Hematopoietic multipotent progenitor cell treated with erythropoietin and hydrocortisone succinate and interleukin-3 and kit ligand, for 15 days (in vitro differentiated cells): Measurements from ENCODE around the gene IQCE.
"Not testable (repeated sequence)": the region's sequence is repeated elsewhere in the genome, so short reads cannot be mapped to it uniquely, and the experiment has no call there.

Source experiments
- DNase-seq: peaks from one replicate; pipeline ENCODE4 v3.0.0-alpha.2; 2015; ENCODE audit warnings: low spot score

IQCE gene

DNA sequence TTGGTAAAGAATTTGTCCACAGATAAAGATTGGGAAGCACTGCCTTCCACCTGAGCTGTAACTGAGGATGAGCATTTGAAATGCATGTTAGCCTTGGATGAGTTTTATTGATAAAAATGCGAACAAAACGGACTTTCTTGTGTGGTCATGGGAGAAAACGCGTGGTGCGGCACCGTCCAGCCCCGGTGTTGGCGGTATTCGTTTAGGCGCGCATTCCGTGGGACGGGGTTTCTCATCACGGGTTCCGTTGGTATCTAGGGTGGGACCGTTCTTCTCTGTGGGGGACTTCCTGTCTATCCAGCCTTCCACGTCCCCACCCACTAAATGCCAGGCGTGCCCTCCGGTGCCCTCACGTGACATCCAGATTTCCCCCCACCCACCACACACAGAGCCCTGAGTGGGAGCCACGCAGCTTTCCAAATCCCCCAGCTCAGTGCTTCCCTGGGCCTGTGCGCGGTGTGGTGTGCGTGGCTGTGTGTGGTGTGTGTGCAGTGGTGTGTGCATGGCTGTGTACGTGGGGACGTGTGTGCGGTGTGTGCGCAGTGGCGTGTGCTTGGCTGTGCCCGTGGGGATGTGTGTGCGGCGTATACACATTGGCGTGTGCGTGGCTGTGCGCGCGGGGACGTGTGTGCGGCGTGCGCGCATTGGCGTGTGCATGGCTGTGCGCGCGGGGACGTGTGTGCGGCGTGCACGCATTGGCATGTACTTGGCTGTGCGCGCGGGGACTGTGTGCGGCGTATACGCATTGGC lies 18.1 kb downstream of the IQCE start:
- DNase-seq: no peak

DNA sequence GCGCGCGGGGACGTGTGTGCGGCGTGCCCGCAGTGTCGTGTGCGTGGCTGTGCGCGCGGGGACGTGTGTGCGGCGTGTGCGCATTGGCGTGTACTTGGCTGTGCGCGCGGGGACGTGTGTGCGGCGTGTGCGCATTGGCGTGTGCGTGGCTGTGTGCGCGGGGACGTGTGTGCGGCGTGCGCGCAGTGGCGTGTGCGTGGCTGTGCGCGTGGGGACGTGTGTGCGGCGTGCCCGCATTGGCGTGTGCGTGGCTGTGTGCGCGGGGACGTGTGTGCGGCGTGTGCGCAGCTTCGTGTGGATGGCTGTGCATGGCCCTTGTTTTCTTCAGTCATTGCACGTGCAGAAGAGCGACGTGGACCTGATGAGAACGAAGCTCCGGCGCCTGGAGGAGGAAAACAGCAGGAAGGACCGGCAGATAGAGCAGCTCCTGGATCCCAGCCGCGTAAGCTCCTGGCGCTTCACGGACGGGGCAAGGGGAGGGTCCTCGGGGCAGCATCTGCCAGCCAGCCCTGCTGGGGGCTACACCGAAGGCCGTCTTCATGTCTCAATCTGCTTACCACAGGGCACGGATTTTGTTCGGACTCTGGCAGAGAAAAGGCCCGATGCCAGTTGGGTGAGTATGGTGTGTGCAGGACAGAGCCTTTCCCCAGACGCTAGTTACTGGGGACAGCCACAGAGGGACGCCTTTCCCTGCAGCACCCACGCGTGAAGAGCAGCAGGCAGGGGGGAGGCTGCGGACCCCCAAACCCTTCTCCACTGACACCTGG lies 19.3 kb downstream of the IQCE start:
- DNase-seq: no peak

DNA sequence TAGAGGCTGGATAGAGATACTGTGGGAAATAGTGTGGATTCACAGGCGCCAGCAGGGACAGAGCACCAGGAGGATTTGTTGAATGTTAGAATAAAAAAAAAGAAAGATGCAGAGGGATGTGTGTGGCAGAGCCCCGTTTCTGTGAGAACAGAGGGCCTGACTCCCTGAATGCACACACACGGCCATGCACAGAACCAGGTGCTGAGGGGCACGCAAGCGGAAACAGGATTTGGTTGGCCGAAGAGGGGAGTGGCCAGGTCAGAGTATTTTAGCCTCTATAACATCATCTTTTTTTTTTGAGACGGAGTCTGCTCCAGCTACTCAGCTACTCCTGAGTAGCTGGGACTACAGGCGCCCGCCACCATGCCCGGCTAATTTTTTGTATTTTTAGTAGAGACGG lies 21.9 kb downstream of the IQCE start:
- DNase-seq: no peak

DNA sequence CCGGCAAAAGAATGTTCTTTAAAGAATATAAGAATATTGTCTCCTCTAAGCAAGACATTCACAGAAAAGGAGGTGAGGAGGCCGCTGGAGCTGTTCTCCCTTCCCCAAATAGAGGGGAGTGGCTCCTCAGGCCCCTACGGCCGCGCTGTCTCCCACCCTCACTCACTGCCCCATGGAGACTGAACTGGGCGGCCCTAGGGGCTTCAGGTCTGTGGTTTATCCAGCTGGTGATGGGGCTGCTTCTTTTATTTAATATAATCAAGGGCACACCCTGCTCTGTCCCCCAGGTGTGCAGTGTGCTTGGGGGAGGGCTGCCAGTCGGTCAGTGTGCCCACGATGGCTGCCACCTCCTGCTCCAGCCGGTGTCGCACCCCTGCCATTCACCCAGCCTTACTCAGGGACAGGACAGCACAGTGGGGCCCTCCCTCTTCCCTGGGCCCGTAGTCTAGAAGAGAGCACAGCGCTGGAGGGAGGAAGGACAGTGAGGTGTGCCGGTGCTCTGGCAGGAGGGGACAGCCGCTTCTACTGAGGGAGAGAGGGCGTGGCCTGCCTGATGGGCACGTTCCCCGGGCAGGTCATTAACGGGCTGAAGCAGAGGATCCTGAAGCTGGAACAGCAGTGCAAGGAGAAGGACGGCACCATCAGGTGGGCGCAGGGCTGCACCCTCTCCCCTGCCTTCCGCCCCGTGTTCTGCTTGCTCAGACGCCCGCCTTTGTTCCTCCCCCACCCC lies 23.4 kb downstream of the IQCE start:
- DNase-seq: no peak

DNA sequence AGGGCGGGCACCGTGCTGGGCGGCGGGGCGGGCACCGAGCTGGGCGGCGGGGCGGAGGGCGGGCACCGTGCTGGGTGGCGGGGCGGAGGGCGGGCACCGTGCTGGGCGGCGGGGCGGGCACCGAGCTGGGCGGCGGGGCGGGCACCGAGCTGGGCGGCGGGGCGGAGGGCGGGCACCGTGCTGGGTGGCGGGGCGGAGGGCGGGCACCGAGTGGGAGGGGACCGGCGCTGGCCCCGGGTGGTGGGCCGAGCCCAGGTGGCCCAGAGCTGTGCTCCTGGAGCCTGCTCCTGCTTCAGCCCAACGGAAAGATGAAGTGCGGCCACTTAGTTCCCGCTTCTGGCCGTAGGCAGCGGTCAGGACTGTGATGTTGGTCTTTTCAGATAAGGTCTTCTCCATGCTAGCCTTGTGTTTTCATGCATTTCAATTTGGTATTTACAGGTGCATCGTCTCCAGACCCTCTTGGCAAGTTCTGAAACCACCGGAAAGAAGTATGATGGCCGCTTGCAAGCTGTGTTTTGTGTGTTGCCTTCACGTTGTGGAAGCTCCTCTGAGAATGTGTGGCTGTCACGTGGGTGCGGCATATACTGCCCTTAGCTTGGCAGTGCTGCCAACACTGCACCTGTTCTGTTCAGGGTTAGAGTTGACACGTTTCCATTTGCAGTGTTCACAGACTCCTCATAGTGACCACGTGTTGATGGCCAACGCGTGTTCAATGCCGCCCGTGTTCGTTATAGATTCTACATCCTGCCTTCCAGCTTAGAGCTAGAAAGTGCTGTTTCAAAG lies 25.2 kb downstream of the IQCE start:
- no peak for DNase-seq

DNA sequence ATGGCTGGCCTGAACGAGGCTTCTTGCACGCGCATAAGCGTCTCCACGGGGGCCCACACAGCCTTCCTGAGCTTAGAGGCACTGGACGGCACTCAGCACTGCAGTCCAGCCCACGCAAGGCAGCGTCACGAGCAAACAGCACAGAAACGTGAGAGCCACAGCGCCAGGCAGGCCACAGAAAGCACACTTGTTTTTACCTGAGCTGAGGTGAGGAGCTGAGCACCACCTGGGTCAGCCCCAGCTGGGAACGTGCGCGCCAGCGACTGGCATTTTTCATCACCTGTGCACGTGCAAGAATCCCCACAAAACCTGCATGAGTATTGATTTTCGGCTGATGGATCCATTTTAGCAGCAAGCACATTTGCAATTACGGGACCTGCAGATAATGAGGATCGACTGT lies 26.7 kb downstream of the IQCE start:
- no peak for DNase-seq

DNA sequence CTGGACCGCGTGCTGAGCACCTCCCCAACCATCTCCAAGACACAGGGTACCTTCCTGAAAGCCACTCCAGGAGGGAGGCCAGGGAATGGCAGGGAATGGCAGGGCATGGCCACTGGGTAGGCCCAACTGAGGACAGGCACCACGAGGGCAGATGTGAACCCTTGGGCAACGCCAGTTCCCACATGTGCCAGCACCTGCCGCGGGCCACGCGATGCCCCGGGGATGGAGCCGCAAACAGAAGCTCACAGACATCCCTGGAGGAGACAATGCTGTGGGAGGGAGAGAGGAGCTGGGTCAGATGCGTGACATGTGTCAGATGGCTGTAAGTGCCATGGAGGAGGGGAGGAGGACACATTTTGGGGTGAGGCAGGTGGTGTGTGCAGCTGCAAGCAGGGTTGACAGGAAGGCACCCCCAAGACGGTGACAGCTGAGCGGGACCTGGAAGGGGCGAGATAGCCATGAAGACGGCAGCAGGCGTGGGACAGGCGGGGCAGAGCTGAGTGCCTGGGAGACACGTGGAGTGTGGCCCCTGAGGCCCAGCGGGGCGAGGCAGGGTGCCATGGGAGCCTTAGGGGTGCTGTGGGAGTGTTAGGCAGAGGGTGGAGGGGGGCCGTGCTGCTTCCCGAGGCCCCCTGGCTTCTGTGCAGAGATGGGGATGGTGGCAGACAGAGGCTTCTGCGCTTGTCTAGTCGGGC lies 27.7 kb downstream of the IQCE start:
- DNase-seq: no peak

DNA sequence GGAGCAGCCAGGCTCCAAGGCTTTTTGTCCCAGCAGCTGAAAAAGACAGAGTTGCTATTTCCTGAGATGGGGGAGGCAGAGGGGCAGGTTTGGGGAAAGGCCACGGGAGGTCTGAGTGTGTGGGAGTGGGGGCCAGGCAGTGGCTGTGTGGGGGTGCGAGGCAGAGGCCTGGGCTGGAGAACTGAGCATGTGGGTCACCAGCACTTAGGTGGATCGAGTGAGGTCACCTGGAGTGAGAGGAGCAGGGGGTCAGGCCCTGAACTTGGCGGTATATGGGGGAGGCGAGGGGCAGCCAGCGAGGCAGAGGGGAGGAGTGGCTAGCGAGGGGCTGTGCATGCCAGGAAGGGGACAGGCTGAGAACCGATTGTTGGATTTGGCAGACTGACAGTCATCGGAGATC lies 28.4 kb downstream of the IQCE start:
- DNase-seq: no peak

DNA sequence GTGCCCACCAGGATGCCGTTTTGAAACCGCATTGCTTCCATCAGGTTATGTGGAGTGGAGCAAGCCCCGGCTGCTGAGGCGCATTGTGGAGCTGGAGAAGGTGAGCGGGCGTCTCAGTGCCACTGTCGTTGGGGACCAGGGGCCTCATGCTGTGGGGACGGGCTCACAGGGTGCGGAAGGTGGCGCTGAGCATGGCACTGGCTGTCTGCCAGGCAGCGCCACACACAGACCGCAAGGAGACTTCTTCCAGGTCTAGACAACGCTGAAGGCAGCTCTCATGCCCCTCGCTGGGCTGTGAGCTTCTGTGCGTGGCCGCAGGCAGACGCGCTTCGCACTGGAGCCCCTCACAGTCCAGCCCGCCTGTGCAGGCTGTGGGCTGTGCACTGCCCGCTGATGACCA lies 29.0 kb downstream of the IQCE start:
- DNase-seq: no peak

DNA sequence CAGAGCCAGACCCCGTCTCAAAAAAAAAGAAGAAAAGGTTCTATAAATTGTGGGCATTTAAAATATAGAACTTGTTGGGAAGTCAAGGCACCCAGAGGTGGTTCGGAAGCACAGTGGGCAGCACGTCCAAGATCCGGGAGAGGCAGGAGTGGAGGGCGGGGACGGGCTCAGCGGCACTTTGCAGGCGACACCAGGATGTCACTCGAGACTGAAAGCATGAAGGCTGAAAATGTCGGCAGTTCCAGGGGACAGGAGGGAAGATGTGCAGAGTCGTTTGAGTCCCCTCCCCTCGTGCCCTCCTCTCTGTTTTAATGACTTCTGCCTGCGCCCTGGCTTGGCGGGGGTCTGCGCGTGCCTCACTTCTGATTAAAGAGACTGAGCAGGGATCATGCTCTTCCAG lies 30.6 kb downstream of the IQCE start:
- DNase-seq: no peak

DNA sequence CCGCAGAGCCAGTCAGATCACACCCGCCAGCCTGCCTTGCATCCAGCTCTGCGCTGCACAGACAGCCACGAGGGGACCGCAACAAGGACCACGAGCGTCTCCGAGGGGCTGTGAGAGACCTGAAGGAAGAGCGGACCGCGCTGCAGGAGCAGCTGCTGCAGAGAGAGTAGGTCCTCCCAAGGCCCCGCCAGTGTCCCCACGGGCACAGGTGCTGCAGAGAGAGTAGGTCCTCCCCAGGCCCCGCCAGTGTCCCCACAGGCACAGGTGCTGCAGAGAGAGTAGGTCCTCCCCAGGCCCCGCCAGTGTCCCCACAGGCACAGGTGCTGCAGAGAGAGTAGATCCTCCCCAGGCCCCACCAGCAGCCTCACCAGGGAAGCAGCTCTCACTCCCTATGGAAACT lies 31.2 kb downstream of the IQCE start:
- DNase-seq: not testable (repeated sequence)

DNA sequence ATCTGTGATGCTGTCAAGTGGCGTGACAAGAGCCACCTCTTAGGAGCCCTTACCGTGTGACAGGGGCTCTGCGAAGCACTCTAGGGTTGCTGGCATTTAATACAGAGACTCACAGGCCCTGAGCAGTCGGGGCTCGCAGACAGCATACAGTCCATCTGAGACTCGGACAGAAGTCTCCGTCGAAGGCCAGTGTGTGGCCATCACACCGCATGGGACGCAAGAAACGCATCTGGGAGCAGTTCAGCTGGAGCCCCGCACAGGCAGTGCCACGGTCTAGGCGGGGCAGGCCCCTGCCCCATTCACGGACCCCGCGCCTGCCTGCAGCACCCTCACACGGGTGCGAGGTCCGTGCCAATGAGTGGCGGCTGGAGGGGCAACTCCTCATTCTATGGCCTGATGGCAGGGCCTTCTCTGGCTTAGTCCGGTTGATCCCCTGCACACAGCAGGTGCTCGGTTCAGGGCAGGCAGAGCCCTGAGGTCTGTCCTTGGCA lies 33.6 kb downstream of the IQCE start:
- DNase-seq: no peak

DNA sequence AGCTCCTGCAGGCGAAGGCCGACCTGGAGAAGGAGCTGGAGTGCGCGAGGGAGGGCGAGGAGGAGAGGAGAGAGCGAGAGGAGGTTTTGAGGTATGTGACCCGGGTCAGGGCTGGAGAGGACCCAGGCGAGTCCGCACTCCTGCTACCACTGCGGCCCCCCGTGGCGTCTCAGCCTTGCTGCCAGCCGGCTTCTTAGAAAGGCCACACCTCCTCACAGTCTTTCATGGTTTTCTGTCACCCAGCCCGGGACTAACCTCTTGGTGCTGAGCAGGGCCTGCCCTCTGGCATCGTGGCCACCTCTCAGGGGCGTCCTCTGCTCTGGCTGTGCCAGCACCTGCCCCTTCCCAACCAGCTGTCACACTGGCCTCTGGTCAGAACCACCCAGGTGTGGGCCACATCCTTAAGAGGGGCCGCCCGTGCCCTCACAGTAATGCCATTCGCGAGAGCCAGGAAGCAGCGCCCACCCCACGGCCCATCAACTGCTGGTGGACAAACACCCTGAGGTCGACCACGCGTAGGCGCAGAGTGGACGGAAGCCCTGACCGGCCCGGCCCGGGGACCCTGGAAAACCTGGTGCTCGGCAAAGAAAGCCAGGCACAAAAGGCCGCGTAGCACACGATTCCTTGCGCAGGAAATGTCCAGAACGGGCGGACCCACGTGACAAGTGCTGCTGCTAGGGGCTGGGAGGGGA lies 34.4 kb downstream of the IQCE start:
- DNase-seq: no peak

DNA sequence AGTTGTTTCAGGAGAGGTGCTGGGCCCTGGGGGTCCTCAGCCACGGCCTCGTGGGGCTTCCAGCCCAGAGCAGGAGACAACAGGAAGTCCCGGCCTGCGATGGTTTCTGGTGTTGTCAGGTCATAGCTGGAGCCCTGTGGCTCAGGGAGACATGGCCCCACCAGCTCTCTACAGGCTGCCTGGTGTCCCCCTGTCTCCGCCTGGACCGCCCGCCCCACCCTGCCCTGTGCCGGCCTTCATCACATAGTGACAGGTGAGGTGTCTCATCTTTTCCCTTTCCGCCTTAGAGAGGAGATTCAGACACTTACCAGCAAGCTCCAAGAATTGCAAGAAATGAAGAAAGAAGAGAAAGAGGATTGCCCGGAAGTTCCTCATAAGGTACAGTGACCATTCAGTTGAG lies 35.8 kb downstream of the IQCE start:
- DNase-seq: no peak

DNA sequence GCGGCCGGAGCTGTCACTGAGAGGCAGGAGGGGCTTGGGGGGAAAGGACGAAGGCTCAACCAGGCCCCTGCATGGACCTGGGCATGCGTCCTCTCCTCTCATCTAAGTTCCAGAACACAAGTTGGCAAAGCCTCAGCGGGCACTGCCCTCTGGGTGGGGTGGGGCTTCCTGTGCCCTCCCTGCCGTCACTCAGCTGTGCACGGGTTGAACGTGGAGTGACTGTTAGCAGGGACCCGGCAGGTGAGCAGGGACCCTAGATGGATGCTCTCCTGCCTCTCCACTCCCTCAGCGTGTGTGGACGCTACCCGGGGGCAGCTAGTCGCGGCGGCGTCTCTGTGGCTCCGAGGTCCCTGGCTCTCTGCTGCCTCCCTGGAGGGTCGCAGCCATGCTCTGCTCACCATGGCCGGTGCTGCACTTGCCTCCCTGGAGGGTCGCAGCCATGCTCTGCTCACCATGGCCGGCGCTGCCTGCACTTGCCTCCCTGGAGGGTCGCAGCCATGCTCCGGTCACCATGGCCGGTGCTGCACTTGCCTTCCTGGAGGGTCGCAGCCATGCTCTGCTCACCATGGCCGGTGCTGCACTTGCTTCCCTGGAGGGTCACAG lies 36.6 kb downstream of the IQCE start:
- no peak for DNase-seq

DNA sequence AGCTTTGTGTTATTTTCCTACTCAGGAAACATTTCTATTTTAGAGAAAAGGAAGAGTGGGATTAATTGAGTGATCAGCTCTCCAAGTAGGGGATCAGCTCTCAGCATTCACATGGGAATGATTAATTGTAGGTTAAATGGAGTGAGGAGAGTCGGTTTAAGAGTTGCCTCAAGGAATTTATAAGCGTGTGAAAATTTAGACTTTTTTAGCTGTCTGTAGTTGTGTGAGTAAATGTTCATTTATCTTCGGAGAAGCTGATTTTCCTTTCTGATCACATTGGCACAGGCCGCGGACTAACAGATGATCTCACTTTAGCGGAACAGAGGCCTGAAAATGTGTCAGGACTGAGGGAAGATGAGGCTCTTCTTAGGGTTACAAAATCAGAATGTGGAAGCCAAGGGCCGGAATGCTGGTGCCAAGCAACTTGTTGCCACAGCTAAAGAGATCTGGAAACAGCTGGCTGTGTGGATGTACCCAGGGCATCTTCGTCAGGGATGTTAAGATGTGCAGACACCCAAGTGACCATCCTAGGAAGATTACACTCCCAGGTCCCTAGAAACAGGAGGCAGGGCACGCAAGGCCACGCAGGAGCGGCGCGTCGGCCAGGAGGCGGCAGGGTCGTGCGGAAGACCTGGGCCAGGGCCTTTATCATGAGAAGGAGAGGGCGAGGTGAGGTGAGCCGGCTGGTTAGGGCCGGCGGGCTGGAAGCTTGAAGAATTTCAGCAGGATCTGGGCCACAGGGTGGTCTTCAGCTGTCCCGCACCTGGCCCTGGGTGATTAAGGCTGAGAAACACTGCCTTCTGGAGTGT lies 37.9 kb downstream of the IQCE start:
- DNase-seq: no peak

DNA sequence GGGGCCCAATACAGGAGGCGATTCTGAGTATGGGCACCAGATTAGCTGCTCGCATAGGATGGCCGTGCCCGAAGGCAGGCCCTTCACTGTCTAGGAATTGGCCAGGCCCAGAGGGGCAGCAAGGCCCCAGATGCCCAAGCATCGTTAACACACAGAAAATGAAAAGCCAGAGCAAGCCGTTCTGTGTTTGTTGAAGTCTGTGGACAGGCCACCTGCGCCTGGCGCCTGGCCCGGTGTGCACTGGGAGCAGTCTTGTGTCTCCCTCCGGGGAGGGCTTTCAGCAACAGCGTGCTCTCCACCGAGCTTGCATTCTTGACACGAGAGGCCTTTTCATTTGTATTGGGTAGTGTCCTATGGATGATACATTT lies 38.5 kb downstream of the IQCE start:
- DNase-seq: no peak

DNA sequence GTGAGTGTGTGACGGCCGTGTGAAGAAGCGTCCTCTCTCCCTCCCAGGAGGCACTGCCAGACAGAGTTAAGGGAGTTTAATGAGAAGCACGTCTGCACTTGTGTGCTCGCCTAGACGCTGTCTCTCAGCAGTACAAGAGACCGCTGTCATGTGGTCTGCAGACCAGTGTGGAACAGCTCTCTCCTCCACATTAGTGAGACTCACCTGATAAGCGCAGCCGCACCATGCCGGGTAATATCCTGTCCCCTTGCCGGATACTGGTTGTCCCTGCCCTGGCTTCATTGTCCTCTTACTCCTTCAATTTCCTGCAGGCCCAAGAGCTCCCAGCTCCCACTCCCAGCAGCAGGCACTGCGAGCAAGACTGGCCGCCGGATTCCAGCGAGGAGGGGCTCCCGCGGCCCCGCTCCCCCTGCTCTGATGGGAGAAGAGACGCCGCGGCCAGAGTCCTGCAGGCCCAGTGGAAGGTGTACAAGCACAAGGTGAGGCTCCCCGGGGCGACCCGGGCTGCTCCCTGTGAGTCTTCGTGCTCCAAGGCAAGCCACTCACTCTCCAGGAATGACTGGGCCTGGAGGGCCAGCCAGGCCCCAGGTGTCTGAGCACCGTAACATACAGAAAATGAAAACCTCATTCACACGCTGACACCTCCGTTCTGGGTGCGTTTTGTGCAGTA lies 39.5 kb downstream of the IQCE start:
- no peak for DNase-seq

DNA sequence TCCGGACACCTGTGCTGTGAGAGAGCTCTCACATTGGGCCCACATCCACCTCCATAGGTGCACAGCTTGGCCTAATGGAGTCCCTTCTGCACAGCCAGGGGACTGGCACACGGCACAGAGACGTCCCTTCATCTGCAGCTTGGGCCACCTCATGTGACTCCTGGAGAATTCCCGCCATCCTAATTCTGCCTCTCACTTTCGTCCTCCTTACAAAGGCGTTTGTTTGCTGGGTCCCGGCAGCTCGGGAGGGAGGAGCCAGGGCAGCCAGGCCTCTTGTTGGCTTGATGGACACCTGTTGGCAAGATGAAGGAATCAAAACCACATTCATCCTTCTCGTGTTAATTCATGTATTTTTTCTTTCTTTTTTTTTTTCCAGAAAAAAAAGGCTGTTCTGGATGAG lies 42.3 kb downstream of the IQCE start:
- no peak for DNase-seq
